Bronchial epithelial cell (primary cell): Measurements from ENCODE around the gene STARD10. TPM values are rescaled to one million over a fixed set of nuclear protein-coding genes. Genes with fewer than 3 reads are reported as not detected.

ENCODE experiments used
- DNase-seq: peaks from one replicate; pipeline ENCODE4 v3.0.0-alpha.2; 2010; ENCODE audit warnings: low read depth
- FAIRE-seq: peaks from 2 replicates; lab custom pipeline; 2011; peaks lifted over from hg19 to GRCh38; lab: Jason Lieb, UNC
- H3K27me3 ChIP-seq: 2 replicates; pipeline ENCODE4 v1.5.1; 2011; ENCODE audit warnings: low read length; ENCODE audit not compliant: control insufficient read depth, insufficient read depth
- H3K36me3 ChIP-seq: 2 replicates; pipeline ENCODE4 v1.5.1; 2011; ENCODE audit warnings: low read length; ENCODE audit not compliant: control insufficient read depth, insufficient read depth
- H3K4me3 ChIP-seq: 2 replicates; pipeline ENCODE4 v1.5.1; 2011; ENCODE audit warnings: mild to moderate bottlenecking, low read depth, low read length, control low read depth
- CTCF ChIP-seq: IDR thresholded peaks from 2 replicates; pipeline ENCODE4 v1.5.1; 2011; ENCODE audit warnings: mild to moderate bottlenecking, moderate library complexity, low read length, control low read depth, inconsistent platforms; ENCODE audit not compliant: insufficient read depth, severe bottlenecking
- total RNA-seq: library from RNA; depleted of rRNA; stranded (reverse); fragments of >200 nt; gene quantifications from 2 replicates; pipeline ENCODE4 v1.2.1, GENCODE V29; 2014

The STARD10 gene
- total RNA-seq, 1 donor from 2014 or later: 118 TPM

DNA sequence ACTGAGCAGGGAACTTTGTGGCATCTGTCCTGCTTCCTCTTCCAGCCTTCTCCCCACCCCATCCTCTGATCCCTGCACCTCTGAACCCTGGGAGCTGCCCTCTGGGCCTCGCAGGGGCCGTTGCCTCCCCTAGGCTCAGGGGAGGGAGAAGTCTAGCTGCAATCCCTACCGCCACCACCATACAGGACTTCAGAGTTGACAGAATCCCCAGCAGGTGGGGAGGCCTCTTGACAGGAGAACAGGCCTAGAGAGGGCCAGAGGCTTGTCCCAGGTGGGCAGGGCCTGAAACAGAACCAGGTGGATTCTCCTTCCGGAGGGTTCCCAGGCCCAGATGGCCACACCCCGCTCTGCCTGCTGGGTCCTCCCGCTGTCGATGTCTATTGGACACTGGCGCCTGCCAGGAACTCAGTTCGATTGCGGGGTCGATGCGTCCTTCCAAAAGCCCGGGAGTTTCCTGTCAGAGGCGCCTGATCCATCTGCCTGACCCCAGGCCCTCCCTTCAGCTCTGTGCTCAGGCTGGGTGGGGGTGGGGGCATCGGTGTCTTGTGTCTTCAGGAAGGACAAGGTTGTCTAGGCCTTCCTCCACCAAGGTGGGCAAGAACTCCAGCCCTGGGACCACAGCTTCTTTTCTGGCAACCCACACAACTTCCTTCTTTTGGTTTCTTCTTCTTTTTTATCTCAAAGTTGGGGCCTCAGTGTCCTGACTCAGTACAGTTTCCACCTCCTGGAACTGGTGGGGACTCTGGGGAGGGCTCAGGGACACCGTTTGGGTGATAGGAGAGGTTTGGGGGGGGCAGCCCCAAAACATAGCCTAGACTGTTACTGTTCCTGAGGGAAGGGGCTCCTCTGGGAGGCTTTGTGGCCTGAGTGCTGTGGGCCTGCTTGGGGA is 6.4 kb downstream of the STARD10 start:
- TF ChIP-seq CTCF: peak; percentile 18
- Histone ChIP-seq H3K4me3 (no peak overlapping the region), H3K36me3 (no peaks in the 10 kb centered on the region), H3K27me3 (no peaks in the 10 kb centered on the region)
- FAIRE-seq (no peak), DNase-seq (no peak)

GRCh38 chr11:72786305-72787215 is 7.3 kb downstream of the STARD10 start:
- DNase-seq (no peak), FAIRE-seq (no peak)
- no peak overlapping the region for H3K4me3 ChIP-seq
- TF ChIP-seq CTCF: no peak
- no peaks in the 10 kb centered on the region for H3K36me3 ChIP-seq
- H3K27me3 ChIP-seq: no peaks in the 10 kb centered on the region

GRCh38 chr11:72784662-72785061 is 9.2 kb downstream of the STARD10 start:
- no peak for TF ChIP-seq CTCF
- FAIRE-seq (no peak), DNase-seq (no peak)
- no peaks in the 10 kb centered on the region for H3K36me3 ChIP-seq
- no peaks in the 10 kb centered on the region for H3K27me3 ChIP-seq
- no peak overlapping the region for H3K4me3 ChIP-seq

GRCh38 chr11:72783144-72783905 is 10.5 kb downstream of the STARD10 start:
- no peaks in the 10 kb centered on the region for H3K36me3 ChIP-seq
- no peak for TF ChIP-seq CTCF
- no peaks in the 10 kb centered on the region for H3K27me3 ChIP-seq
- FAIRE-seq (no peak), DNase-seq (no peak)
- no peak overlapping the region for H3K4me3 ChIP-seq

DNA sequence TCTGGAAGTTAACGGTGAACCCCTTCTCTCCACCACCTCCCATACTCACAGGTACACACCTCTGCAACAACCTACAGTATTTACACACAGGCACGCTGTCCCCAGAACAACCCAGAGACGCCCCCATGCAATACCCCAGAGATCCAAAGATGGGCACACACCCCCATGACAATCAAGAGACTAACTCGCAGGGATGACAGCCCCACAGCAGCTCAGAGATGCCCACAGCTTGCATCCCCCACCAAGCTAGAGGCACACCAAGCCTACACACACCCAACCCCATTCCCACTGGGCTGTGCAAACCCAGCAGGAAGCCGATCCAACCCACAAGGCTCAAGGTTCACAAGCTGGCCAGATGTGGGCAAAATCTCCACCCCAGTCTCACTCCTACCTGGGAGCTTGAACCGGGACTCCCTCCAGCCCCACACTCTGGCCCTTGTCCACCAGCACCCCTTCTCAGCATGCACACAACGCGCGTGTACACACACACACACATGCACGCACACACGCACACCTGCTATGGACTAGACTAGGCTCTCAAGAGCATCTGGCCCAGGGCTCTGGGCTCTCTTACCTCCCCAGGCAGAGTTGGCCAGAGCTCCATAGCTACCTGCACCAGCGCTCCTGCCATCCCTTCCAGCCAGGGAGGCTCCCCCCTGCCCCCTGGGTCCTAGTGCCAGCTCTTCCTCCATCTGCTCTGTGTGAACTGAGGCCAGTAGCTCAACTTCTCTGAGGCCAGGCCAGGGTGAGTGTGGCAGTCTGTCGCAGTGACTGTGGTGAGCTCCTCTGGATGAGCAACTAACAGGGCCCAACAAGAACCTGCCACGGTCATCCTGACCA is 11.5 kb downstream of the STARD10 start:
- DNase-seq: no peak
- Histone ChIP-seq H3K4me3 (peak overlapping the region; percentile 56), H3K36me3 (no peaks in the 10 kb centered on the region), H3K27me3 (no peaks in the 10 kb centered on the region)
- FAIRE-seq: no peak
- no peak for TF ChIP-seq CTCF
